Left renal cortex interstitium (tissue), 4 donors: Measurements from ENCODE around the gene BEAN1. TPM values are rescaled to one million over a fixed set of nuclear protein-coding genes. Genes with fewer than 3 reads are reported as not detected.
"Not testable (repeated sequence)": the region's sequence is repeated elsewhere in the genome, so short reads cannot be mapped to it uniquely, and the experiment has no call there.

ENCODE experiments used
- DNase-seq, 4 donors: peaks; one replicate each; pipeline ENCODE4 v3.0.0-alpha.2; 2013; ENCODE audit warnings: low read depth in 4 of 4, low spot score in 2 of 4, missing footprints in 1 of 4
- polyA plus RNA-seq, 4 donors: library from polyadenylated mRNA; unstranded; fragments of 120-200 nt; gene quantifications; one replicate each; pipeline ENCODE4 v1.2.1, GENCODE V29; 2013; ENCODE audit not compliant: insufficient read length in 4 of 4

BEAN1 gene
- polyA plus RNA-seq, 4 donors: 0.57 to 3.6 (median 1.9) TPM

DNA sequence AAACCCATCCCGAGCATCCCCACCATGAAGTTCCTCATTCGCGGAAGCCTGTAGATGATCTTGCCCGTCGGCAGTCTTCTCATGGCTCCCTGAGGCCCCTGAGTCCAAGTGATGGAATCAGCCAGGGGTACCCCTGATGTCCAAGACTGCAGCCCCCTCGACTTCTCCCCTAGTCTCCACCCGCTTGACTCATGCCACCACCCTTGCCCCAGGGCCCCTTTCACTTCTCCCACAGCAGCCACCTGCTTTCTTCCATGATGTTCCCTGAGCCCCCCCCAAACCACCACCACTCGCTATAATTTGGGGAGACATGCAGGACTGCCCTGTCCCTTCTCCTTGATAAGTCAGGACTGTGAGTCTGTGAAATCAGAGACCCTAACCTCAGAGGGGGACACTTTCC lies 11.4 kb downstream of the BEAN1 start:
- no peak for DNase-seq

- DNase-seq: no peak
Measured at GRCh38 chr16:66439051-66439730, 12.1 kb downstream of the BEAN1 start.

- no peak for DNase-seq
Measured at GRCh38 chr16:66440271-66440802, 13.2 kb downstream of the BEAN1 start.

DNA sequence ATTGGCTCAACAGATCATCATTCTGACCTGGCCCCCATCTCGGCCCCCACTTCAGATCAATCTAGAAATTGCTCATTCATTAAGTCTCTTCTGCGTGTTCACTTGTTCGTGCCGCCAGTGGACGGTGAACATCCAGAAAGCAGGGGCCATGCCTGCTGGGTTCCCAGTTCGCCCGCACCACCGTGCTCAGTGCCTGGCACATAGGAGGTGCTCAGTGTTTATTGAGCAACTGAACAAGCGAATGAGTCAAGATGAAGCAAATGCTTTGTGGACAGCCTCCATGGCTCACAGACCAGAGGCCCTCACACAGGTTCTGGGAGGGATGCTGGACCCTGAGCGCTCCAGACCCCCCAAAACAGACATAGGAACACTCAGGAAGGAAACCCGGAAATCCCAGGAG lies 13.9 kb downstream of the BEAN1 start:
- no peak for DNase-seq

DNA sequence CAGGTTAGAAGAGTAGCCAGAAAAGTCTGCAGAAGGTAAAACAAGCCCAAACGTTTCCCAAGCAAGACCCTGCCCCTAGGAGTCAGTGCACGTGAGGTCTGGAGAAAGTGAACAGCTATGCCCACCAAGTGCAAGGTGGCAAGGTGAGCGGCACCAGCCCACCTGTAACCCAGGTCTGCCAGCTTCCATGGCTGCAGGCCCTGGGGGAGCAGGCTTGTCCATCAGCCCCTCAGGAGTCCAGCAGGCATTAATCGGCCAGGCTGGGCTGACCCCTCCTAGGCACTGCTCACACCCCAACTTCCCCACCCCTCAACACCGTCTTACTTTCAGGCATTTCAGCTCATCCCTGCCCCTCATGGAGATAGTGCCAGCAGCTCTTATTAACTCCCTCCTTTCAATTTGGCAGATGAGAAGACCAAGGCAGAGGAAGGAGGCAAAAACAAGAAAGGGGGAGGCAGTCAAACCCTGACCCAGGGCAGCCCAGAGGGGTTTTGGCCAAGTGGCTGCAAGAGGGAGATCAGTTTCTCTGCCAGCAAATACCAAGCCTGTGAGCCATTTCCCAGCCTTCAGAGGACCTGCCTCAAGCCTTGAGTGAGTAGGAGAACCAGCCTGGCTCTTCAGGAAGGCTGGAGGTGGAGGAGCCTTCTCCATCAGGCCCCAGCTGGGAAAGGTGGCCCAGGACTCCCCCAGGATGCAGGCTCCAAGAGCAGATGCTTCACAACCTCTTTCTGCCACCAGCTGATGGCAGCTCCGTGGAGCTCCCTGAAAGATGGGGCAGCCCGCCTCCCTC lies 14.7 kb downstream of the BEAN1 start:
- DNase-seq: no peak

- no peak for DNase-seq
Measured at GRCh38 chr16:66442502-66443268, 15.6 kb downstream of the BEAN1 start.

DNA sequence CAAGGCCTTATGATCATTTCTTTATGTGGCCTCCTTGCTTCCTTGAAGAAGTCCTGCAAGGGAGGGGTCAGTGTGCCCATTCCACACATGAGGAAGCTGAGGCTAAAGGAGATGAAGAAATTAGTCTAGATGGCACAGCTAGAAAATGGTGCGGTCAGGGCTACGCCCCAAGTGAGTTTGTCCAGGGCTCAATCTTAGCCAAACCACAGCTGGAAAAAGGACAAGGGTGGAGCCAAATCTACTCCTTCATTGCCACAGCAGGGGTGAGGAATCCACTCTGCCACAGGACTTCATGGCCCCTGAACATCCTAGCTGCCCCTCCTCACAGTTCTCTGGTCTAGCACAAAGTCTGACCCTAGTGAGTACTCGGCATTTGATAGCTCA lies 16.2 kb downstream of the BEAN1 start:
- no peak for DNase-seq

GRCh38 chr16:66444049-66444481 lies 17.0 kb downstream of the BEAN1 start:
- no peak for DNase-seq

GRCh38 chr16:66446737-66447136 lies 19.6 kb downstream of the BEAN1 start:
- no peak for DNase-seq

GRCh38 chr16:66447491-66447890 lies 20.4 kb downstream of the BEAN1 start:
- DNase-seq: no peak

DNA sequence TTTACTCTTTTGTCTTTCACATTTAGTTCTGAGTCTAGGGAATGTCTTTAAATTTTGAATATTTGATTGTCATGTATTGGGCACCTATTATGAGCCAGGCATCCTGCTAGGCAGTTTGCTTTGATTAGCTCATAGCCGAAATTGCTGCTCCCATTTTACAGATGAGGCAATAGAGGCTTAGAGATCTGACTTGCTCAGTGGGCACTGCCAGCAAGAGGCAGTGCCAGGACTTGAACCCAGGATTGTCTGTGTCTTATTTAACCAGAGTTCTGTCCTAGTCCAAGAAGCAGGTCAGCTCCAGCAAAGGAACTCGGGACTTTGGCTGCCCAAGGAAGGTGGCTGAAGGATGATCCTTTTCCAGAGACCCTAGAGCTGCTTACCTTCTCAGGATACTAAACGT lies 24.5 kb downstream of the BEAN1 start:
- DNase-seq: no peak

GRCh38 chr16:66453230-66453629 lies 26.1 kb downstream of the BEAN1 start:
- DNase-seq: not testable (repeated sequence)

- no peak for DNase-seq
Measured at GRCh38 chr16:66454751-66455150, 27.7 kb downstream of the BEAN1 start.

DNA sequence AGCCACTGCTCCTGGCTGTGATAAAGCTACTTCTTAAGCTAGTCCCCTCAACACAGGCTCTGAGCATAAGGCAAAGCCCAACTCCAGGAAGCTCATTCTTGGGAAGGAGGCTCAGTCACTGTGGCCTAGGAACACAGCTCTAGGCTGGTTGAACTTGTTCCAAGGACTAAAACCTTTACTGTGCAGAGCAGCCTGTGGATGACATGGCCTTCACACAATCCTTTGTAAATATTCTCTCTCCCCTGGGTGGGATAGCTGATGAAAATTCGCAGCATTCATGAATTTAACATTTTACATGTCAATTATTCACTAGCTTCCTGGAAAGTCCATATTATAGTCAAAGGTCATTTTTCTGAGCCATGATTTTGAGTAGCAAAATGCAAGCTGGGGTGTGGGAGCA lies 28.9 kb downstream of the BEAN1 start:
- DNase-seq: no peak

GRCh38 chr16:66457888-66458287 lies 30.8 kb downstream of the BEAN1 start:
- no peak for DNase-seq

GRCh38 chr16:66458292-66458691 lies 31.2 kb downstream of the BEAN1 start:
- DNase-seq: no peak

- DNase-seq: no peak
Measured at GRCh38 chr16:66458853-66459252, 31.8 kb downstream of the BEAN1 start.

GRCh38 chr16:66459878-66460277 lies 32.8 kb downstream of the BEAN1 start:
- no peak for DNase-seq

- no peak for DNase-seq
Measured at GRCh38 chr16:66460703-66461102, 33.6 kb downstream of the BEAN1 start.

DNA sequence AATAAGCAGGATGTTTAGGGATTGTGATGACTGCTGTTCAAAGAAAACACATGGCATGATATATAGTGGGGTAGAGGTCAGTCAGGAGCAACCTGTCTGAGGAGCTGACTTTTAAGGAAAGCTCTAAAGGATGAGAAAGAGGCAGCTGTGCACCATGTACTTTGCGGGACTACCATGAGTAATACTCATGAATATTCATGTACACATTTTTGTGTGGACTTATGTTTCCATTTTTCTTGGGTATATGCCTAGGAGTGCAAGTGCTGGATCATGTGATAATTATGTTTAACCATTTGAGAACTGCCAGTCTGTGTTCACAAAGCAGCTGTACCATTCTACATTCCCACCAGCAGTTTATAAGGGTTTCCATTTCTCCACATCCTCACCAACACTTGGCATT lies 35.8 kb downstream of the BEAN1 start:
- no peak for DNase-seq

GRCh38 chr16:66465946-66466345 lies 38.9 kb downstream of the BEAN1 start:
- not testable (repeated sequence) for DNase-seq
